Measurements from ENCODE around the gene NLRP12.
A peak's percentile ranks its signal among the peaks of the same experiment; 100 is the strongest.
"Not testable (repeated sequence)": the region's sequence is repeated elsewhere in the genome, so short reads cannot be mapped to it uniquely, and the experiment has no call there.

NLRP12 gene

DNA sequence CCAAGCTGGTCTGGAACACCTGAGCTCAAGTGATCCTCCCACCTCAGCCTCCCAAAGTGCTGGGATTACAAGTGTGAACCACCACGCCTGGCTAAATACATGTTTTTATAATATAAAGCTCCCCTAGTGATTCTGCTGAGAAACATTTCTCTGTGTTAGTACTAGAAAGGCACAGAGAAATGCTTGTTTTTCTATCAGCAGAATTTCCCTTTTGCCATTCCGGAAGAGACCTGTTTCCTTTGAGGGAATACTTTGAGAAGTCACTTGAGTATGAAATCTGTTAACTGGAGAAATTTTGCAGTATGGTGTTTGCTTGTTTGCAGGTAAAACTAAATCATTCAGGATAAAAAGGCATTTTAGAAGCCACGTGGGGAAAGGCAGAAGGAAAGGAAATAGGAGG, 4.4 kb upstream of the NLRP12 start:
- no peak for DNase-seq

- DNase-seq, result peak; percentile 23
These were observed 2.8 kb upstream of the NLRP12 start for GRCh38 chr19:53826876-53827275.

- no peak for DNase-seq
These were observed 564 bp downstream of the NLRP12 start for GRCh38 chr19:53823380-53824120.

- DNase-seq, result no peak
These were observed 4.3 kb downstream of the NLRP12 start for GRCh38 chr19:53819861-53820260.

- DNase-seq, result no peak
These were observed 5.4 kb downstream of the NLRP12 start for GRCh38 chr19:53818756-53819155.

- peak; percentile 26 for DNase-seq
These were observed 10.1 kb downstream of the NLRP12 start for GRCh38 chr19:53813996-53814395.

DNA sequence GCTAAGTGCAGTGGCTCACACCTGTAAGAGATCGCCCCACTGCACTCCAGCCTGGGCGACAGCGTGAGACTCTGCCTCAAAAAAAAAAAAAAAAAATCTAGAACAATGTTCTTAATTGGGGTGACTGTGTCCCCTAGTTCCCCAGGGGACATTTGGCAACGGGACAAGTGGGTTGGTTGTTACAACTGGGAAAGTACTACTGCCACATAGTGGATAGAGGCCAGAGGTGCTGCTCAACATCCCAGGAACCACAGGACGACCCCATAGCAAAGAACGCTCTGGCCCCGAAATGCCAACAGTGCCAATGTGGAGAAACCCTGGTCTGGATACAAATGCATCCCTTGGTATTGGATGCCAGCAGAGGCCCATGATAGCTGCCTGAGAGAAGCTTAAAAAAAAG, 11.8 kb downstream of the NLRP12 start:
- no peak for DNase-seq

- no peak for DNase-seq
These were observed 13.2 kb downstream of the NLRP12 start for GRCh38 chr19:53810891-53811290.

DNA sequence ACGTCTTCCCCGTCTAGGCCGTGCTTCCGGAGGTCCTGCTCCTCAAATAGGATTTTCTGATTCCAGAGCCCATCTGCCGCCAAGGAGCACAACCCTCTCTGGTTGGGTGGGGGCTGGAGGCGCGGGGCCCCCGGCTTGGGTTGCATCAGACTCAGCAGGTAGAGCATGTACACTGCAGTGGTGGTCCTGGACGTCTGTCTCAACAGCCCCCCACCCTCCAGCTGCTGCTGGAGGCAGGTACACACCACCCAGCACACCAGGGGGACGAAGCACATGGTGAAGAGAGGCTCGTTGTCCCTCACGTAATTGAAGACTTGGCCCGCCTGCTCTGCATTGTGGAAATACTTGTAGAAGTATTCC, 13.9 kb downstream of the NLRP12 start:
- no peak for DNase-seq

DNA sequence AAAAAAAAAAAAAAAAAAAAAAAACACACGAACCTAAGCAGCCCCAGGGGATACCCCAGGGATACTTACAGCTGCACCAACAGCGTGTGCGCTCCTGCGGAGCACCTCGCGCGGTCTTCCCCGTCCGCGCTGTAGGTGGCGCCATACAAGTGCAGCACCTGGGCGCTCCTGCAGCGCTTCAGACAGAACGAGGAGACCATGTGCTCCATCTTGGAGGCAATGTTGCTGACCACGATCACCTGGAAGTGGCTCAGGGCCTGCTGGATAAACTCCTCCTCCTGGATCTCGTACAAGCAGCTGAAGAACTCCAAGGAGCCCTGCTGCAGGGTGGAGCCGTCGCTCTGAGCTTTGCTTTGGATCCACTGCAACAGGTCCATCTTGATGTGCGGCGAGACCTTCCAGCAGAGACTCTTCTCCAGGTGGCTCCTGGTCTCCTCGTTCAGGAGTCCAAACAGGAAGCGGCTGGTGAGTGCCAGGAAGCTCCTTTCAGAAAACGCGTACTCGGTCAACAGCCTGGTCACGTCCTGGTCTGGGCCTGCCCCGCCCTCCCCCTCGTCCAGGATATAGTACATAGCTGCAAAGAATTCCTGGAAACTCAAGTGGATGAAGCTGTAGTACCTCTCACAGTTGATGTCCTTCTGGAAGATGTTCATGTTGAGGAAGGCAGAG, 14.5 kb downstream of the NLRP12 start:
- peak; percentile 5 for DNase-seq

DNA sequence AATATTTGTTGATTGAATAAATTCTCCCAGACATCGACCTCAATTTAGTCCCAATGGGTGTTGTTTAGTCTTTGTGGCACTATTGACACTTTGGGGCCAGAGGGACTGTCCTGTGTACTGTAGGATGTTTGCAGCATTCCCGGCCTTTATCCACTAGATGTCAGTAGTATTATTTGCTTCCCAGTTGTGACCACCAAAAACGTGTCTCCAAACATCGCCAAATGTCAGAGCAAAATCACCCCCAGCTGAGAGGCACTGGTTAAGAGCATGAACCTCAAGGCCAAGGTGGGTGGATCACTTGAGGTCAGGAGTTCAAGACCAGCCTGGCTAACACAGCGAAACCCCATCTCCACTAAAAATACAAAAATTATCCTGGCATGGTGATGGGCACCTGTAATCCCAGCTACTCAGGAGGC, 15.4 kb downstream of the NLRP12 start:
- DNase-seq, result peak; percentile 65

- DNase-seq, result no peak
These were observed 22.9 kb downstream of the NLRP12 start for GRCh38 chr19:53801257-53801656.

DNA sequence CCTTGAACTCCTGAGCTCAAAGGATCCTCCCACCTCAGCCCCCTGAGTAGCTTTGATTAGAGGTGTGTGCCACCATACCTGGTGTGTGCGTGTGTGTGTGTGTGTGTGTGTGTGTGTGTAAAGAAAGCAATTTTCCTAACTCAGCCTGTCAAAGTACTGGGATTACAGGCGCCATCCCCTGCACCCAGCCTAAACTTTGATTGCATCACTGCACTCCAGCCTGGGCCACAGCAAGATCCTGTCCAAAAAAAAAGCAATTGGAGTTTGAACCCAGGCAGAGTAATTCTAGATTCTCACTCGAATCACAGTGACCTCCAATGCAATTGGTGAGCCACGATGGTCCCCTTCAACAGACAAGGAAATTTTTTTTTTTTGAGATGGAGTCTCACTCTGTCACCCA, 29.1 kb downstream of the NLRP12 start:
- DNase-seq, result no peak

DNA sequence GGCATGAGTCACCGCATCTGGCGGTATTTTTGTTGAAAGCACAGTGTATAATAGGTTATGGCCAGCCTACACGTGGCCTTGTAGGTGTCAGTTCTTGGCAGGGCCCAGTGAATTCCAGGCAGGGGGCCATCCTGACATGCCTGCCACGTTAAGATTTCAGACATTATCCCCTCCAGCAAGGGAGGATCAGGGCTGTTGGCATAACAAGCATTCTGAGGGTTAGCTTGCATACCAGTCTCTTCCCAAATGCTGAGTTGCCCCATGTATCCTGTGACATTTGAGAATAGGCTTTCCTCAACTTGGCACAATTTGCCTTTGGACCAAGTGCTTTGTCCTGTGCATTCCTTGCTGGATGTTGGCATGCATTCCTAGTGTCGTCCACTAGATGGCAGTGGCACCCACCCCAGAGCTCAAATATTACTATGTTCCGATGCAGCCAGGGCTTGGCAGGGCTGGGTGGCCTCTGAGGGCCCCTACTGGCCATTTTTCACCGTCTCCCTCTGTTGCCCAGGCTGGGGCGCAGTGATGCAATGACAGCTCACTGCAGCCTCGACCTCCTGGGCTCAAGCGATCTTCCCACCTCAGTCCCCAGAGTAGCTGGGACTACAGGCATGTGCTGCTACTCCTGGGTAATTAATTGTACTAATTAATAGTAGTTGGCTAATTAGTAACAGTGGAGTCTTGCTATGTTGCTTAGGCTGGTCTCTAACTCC, 31.2 kb downstream of the NLRP12 start:
- DNase-seq, result peak; percentile 92

GRCh38 chr19:53789708-53790678, 34.1 kb downstream of the NLRP12 start:
- no peak for DNase-seq

- no peak for DNase-seq
These were observed 36.8 kb downstream of the NLRP12 start for GRCh38 chr19:53787266-53787665.

DNA sequence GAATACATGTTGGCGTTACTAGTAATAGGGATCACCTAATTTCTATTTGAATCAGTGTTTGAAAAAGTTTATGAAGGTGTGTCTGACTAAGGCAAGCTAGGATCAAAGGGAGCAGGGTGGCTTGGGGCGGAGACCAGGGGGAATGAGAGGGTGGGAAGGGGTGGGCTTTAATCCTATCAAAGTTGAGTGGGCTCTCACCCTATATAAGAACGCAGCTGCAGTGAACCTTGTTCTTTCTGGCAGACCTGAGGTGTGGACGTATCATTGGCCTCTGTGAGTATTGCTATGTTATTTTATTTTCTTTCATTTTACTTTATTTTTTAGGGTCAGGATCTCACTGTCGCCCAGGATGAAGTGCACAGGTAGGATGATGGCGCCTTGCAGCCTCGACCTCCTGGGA, 37.4 kb downstream of the NLRP12 start:
- no peak for DNase-seq

- no peak for DNase-seq
These were observed 38.8 kb downstream of the NLRP12 start for GRCh38 chr19:53785196-53785889.

GRCh38 chr19:53782698-53783097, 41.4 kb downstream of the NLRP12 start:
- no peak for DNase-seq

GRCh38 chr19:53781332-53781731, 42.8 kb downstream of the NLRP12 start:
- DNase-seq, result not testable (repeated sequence)

GRCh38 chr19:53780506-53780905, 43.6 kb downstream of the NLRP12 start:
- no peak for DNase-seq

- DNase-seq, result no peak
These were observed 48.6 kb downstream of the NLRP12 start for GRCh38 chr19:53775524-53775923.

Measured in suppressor macrophage treated with lipopolysaccharide for 4 hours (primary cell).